Activated CD4-positive, alpha-beta T cell treated with anti-CD3 and anti-CD28 coated beads, Interleukin-2, Interleukin-4, amounts not matched to agents 100 ng/mL and 50 ng/mL, durations not matched to agents 16 hours and 8 hours (primary cell): ENCODE data around the gene PLCB2.

Experiments used
- DNase-seq: peaks from one replicate; pipeline ENCODE4 v3.0.0-alpha.2; 2020; ENCODE audit warnings: low spot score

Gene PLCB2

GRCh38 chr15:40303576-40303975 lies 4.2 kb downstream of the PLCB2 start:
- no peak for DNase-seq

- no peak for DNase-seq
Observed at GRCh38 chr15:40302981-40303380, 4.8 kb downstream of the PLCB2 start.

- no peak for DNase-seq
Observed at GRCh38 chr15:40302288-40302886, 5.3 kb downstream of the PLCB2 start.

GRCh38 chr15:40301467-40302179 lies 6.1 kb downstream of the PLCB2 start:
- no peak for DNase-seq

- DNase-seq: no peak
Observed at GRCh38 chr15:40300771-40301170, 7.0 kb downstream of the PLCB2 start.

GRCh38 chr15:40300367-40300766 lies 7.4 kb downstream of the PLCB2 start:
- no peak for DNase-seq

- no peak for DNase-seq
Observed at GRCh38 chr15:40298216-40298935, 9.4 kb downstream of the PLCB2 start.

- DNase-seq: no peak
Observed at GRCh38 chr15:40297356-40297755, 10.4 kb downstream of the PLCB2 start.

- DNase-seq: no peak
Observed at GRCh38 chr15:40296561-40297230, 11.0 kb downstream of the PLCB2 start.

GRCh38 chr15:40295877-40296560 lies 11.7 kb downstream of the PLCB2 start:
- no peak for DNase-seq

- no peak for DNase-seq
Observed at GRCh38 chr15:40295297-40295696, 12.4 kb downstream of the PLCB2 start.

- DNase-seq: no peak
Observed at GRCh38 chr15:40293905-40294895, 13.5 kb downstream of the PLCB2 start.

- no peak for DNase-seq
Observed at GRCh38 chr15:40293006-40293405, 14.7 kb downstream of the PLCB2 start.

- DNase-seq: no peak
Observed at GRCh38 chr15:40292246-40292645, 15.5 kb downstream of the PLCB2 start.

GRCh38 chr15:40290918-40291574 lies 16.7 kb downstream of the PLCB2 start:
- no peak for DNase-seq

GRCh38 chr15:40290545-40290917 lies 17.2 kb downstream of the PLCB2 start:
- DNase-seq: no peak

GRCh38 chr15:40289140-40289775 lies 18.5 kb downstream of the PLCB2 start:
- DNase-seq: no peak

- no peak for DNase-seq
Observed at GRCh38 chr15:40287968-40288367, 19.8 kb downstream of the PLCB2 start.

- DNase-seq: no peak
Observed at GRCh38 chr15:40287505-40287904, 20.2 kb downstream of the PLCB2 start.

- no peak for DNase-seq
Observed at GRCh38 chr15:40286794-40287193, 20.9 kb downstream of the PLCB2 start.
